Mesendoderm (in vitro differentiated cells): ENCODE results near the gene ARID1B.
A peak's percentile ranks its signal among the peaks of the same experiment; 100 is the strongest.

Source experiments
- DNase-seq: peaks from one replicate; pipeline ENCODE4 v3.0.0; 2013
- H2AK5ac ChIP-seq: 2 replicates; pipeline ENCODE4 v1.6.1; 2013; ENCODE audit warnings: low read length, inconsistent platforms
- H2BK120ac ChIP-seq: 2 replicates; pipeline ENCODE4 v1.6.1; 2013; ENCODE audit warnings: low read depth, mild to moderate bottlenecking, low read length, moderate library complexity, mixed read lengths
- H2BK15ac ChIP-seq: replicated peaks from 2 replicates; pipeline ENCODE4 v1.6.1; 2013; ENCODE audit warnings: low read depth, mild to moderate bottlenecking, moderate library complexity
- H2BK5ac ChIP-seq: 2 replicates; pipeline ENCODE4 v1.6.1; 2013; ENCODE audit warnings: low read length, inconsistent platforms
- H3K18ac ChIP-seq: 2 replicates; pipeline ENCODE4 v1.6.1; 2013; ENCODE audit warnings: mild to moderate bottlenecking, low read length, mixed read lengths
- H3K23ac ChIP-seq: one replicate; pipeline ENCODE4 v1.6.1; 2013; ENCODE audit warnings: low read length
- H3K27ac ChIP-seq: 2 replicates; pipeline ENCODE4 v1.5.1; 2013; ENCODE audit warnings: low read depth, mild to moderate bottlenecking, inconsistent platforms, low read length, moderate library complexity
- H3K27me3 ChIP-seq: 2 replicates; pipeline ENCODE4 v1.6.1; 2013; ENCODE audit warnings: low read length, control low read depth, mild to moderate bottlenecking, inconsistent platforms; ENCODE audit not compliant: insufficient read depth, poor library complexity
- H3K36me3 ChIP-seq: 2 replicates; pipeline ENCODE4 v1.6.1; 2013; ENCODE audit warnings: low read length, inconsistent platforms; ENCODE audit not compliant: control insufficient read depth, insufficient read depth
- H3K4ac ChIP-seq: one replicate; pipeline ENCODE4 v1.6.1; 2013; ENCODE audit warnings: low read depth, mild to moderate bottlenecking, low read length, moderate library complexity
- H3K4me1 ChIP-seq: 2 replicates; pipeline ENCODE4 v1.6.1; 2013; ENCODE audit warnings: low read depth, low read length, inconsistent platforms; ENCODE audit not compliant: control insufficient read depth
- H3K4me2 ChIP-seq: 2 replicates; pipeline ENCODE4 v1.6.1; 2013; ENCODE audit warnings: low read length
- H3K4me3 ChIP-seq: 2 replicates; pipeline ENCODE4 v1.5.1; 2013; ENCODE audit warnings: mild to moderate bottlenecking, low read length
- H3K56ac ChIP-seq: one replicate; pipeline ENCODE4 v1.6.1; 2013; ENCODE audit warnings: low read length
- H3K79me1 ChIP-seq: 2 replicates; pipeline ENCODE4 v1.6.1; 2013; ENCODE audit warnings: low read length, inconsistent platforms
- H3K79me2 ChIP-seq: 2 replicates; pipeline ENCODE4 v1.6.1; 2013; ENCODE audit warnings: mild to moderate bottlenecking, low read length; ENCODE audit not compliant: control insufficient read depth, insufficient read depth
- H3K9ac ChIP-seq: 2 replicates; pipeline ENCODE4 v1.6.1; 2013; ENCODE audit warnings: low read length, inconsistent platforms
- H4K5ac ChIP-seq: one replicate; pipeline ENCODE4 v1.6.1; 2013; ENCODE audit warnings: low read length
- H4K8ac ChIP-seq: one replicate; pipeline ENCODE4 v1.6.1; 2013; ENCODE audit warnings: low read depth, mild to moderate bottlenecking, control low read depth, low read length, moderate library complexity
- WGBS: extraction: QIAGEN DNeasy Blood & Tissue Kit; methylation state at CpG from one replicate; pipeline ENCODE4 v1.1.7; 2013; ENCODE audit warnings: low lambda C conversion rate, missing lambda C conversion rate; ENCODE audit not compliant: insufficient coverage; ENCODE audit errors: extremely low coverage; 5-methylcytosine and 5-hydroxymethylcytosine counted together

Gene ARID1B

DNA sequence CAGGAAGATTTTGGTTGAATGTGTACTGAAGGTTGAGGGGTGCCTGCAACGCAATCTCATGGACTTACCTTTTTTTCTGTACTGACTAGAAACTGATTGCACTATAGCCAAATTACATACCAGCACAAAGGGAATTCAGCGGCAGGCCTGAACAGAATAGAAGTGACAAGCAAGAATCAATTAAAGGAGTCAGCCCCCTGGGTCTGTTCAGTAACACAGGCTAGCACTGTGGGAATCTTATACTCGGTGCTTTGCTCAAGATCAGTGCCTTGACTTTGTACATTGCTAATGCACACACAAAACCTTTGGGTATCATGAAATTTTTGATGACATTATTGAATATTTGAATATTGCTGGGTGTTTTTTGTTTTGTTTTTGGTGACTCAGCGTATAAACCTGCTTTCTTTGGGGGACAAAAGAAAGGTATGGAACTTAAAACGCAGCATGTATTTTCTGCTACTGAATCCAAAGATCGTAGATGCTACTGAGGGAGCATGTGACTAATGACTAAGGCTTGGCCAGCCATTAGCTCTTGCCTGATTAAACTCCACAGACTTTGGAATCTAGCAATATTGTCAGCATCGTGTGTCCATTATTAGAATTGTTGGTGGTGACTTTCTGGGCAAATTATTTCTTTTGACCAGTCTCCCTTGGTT, 236.6 kb downstream of the ARID1B start:
- Histone ChIP-seq H3K9ac (peak overlapping the region; percentile 4), H4K5ac (no peak overlapping the region), H3K56ac (no peak overlapping the region), H3K18ac (no peak overlapping the region), H3K36me3 (no peaks in the 10 kb centered on the region), H3K79me1 (peaks cover 9% of the 10 kb centered on the region), H3K4me1 (peaks cover 3% of the 10 kb centered on the region), H3K23ac (no peak overlapping the region), H3K27ac (no peak overlapping the region), H2BK120ac (no peak overlapping the region), H2BK15ac (no peak overlapping the region), H3K4me2 (no peak overlapping the region), H2BK5ac (no peak overlapping the region), H3K27me3 (no peaks in the 10 kb centered on the region), H2AK5ac (no peak overlapping the region), H4K8ac (peak overlapping the region; percentile 39), H3K4me3 (no peak overlapping the region), H3K79me2 (peaks cover 29% of the 10 kb centered on the region), H3K4ac (no peak overlapping the region)
- WGBS: no CpG with 5 or more reads among the region's 7 CpGs
- no peak for DNase-seq

DNA sequence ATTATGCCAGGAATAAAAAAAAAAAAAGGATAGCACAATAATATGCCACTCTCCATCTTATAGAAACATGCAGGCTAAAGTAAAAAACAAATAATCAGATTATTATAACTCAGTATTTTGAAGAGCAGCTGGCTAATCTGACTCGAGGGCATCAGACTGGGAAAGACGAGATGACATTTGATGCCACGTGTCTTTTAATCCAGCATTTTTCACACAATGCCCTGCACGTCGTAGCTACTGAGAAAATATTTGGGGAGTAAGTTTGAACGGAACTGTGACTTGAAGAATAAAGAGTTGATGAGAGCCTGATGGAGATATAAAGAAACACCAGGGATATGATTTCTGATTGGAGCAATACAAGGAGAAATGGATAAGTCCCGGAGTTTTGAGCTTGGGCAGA, 237.7 kb downstream of the ARID1B start:
- Histone ChIP-seq H2AK5ac (no peak overlapping the region), H3K23ac (no peak overlapping the region), H3K9ac (no peak overlapping the region), H3K79me1 (peaks cover 10% of the 10 kb centered on the region), H4K5ac (no peak overlapping the region), H3K4ac (no peak overlapping the region), H2BK15ac (no peak overlapping the region), H2BK120ac (no peak overlapping the region), H3K18ac (no peak overlapping the region), H3K27me3 (no peaks in the 10 kb centered on the region), H3K36me3 (no peaks in the 10 kb centered on the region), H3K4me3 (no peak overlapping the region), H2BK5ac (no peak overlapping the region), H3K4me1 (peaks cover 9% of the 10 kb centered on the region), H3K4me2 (no peak overlapping the region), H3K27ac (no peak overlapping the region), H4K8ac (no peak overlapping the region), H3K56ac (no peak overlapping the region), H3K79me2 (peaks cover 24% of the 10 kb centered on the region)
- DNase-seq: no peak
- no CpG with 5 or more reads among the region's 7 CpGs for WGBS

DNA sequence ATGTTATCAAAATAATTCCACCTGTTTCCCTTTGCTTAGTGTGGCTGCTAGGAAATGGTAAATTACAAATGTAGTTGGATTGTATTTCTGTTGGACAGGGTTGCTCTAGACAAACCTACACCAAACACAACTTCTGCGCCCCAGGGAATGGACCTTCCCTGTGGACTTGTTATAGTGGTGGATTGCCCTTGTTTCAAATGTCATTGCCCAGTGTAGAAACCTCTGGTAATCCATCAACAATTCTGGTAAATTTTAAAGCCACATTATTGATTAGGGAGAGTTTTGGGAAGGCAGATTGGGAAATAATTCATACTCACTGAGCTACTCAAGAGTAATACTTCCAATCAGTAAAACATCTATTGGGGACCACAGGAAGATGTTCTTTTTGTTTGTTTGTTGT, 239.8 kb downstream of the ARID1B start:
- H2BK120ac ChIP-seq: no peak overlapping the region
- no peak overlapping the region for H3K4ac ChIP-seq
- no peak overlapping the region for H3K4me3 ChIP-seq
- no peak overlapping the region for H3K27ac ChIP-seq
- no peak overlapping the region for H3K18ac ChIP-seq
- H3K79me1 ChIP-seq: peaks cover 10% of the 10 kb centered on the region
- peaks cover 9% of the 10 kb centered on the region for H3K4me1 ChIP-seq
- no peak overlapping the region for H4K8ac ChIP-seq
- WGBS: no CpG with 5 or more reads among the region's 1 CpG
- no peak overlapping the region for H3K4me2 ChIP-seq
- no peak overlapping the region for H2AK5ac ChIP-seq
- no peak overlapping the region for H3K23ac ChIP-seq
- H3K56ac ChIP-seq: no peak overlapping the region
- no peak overlapping the region for H2BK5ac ChIP-seq
- no peak overlapping the region for H3K9ac ChIP-seq
- no peak for DNase-seq
- H2BK15ac ChIP-seq: no peak overlapping the region
- H3K27me3 ChIP-seq: no peaks in the 10 kb centered on the region
- no peaks in the 10 kb centered on the region for H3K36me3 ChIP-seq
- peaks cover 24% of the 10 kb centered on the region for H3K79me2 ChIP-seq
- H4K5ac ChIP-seq: no peak overlapping the region

DNA sequence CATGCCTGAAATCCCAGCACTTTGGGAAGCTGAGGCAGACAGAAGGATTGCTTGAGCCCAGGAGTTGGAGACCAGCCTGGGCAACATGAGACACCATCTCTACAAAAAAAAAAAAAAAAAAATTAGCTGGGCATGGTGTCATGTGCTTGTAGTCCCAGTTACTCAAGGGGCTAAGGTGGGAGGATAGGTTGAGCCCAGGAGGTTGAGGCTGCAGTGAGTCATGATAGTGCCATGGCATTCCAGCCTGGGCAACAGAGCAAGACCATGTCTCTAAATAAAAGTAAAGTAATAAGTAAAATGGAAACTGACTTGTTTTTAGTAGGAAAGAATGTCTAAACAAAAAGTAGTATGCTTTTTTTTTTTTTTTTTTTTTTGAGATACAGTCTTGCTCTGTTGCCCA, 240.7 kb downstream of the ARID1B start:
- no peak overlapping the region for H2BK15ac ChIP-seq
- no peak overlapping the region for H4K5ac ChIP-seq
- H4K8ac ChIP-seq: no peak overlapping the region
- H3K4ac ChIP-seq: no peak overlapping the region
- peaks cover 9% of the 10 kb centered on the region for H3K4me1 ChIP-seq
- H3K56ac ChIP-seq: no peak overlapping the region
- H3K36me3 ChIP-seq: no peaks in the 10 kb centered on the region
- H2BK5ac ChIP-seq: no peak overlapping the region
- no peak overlapping the region for H2BK120ac ChIP-seq
- no peak overlapping the region for H3K4me3 ChIP-seq
- H3K79me2 ChIP-seq: peaks cover 22% of the 10 kb centered on the region
- no peak overlapping the region for H3K9ac ChIP-seq
- no peak overlapping the region for H3K23ac ChIP-seq
- peaks cover 8% of the 10 kb centered on the region for H3K79me1 ChIP-seq
- H3K18ac ChIP-seq: no peak overlapping the region
- H3K27ac ChIP-seq: no peak overlapping the region
- no peaks in the 10 kb centered on the region for H3K27me3 ChIP-seq
- H3K4me2 ChIP-seq: no peak overlapping the region
- no peak for DNase-seq
- H2AK5ac ChIP-seq: no peak overlapping the region

DNA sequence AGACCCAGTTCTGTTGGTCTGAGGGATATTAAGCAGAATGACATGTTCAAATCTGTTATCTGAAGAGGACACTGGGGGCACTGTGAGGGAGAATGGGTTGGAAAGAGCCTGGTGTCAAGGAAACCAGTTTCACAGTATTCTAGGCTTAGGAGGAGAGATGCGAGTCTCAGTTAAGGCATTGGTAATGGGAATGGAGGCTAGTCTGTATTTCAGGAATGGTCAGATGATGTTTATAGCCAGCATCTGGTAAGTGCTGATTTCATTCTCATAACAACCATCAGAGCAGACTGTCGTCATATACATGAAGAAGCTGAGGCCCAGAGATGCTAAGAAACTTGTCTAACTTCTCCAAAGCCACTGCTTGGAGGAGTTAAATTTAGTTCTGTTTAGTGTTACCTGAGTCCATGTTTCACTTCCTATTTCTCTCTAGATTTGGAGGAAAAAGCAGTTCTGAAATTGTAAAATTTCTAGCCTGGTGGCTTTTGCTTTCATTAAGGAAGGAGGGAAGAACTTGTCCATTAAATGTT, 242.0 kb downstream of the ARID1B start:
- Histone ChIP-seq H2AK5ac (no peak overlapping the region), H4K8ac (no peak overlapping the region), H3K9ac (no peak overlapping the region), H3K36me3 (no peaks in the 10 kb centered on the region), H3K23ac (no peak overlapping the region), H2BK15ac (no peak overlapping the region), H3K4me1 (peaks cover 6% of the 10 kb centered on the region), H3K79me2 (peaks cover 22% of the 10 kb centered on the region), H3K27me3 (no peaks in the 10 kb centered on the region), H3K79me1 (peaks cover 4% of the 10 kb centered on the region), H2BK120ac (no peak overlapping the region), H4K5ac (no peak overlapping the region), H3K4ac (no peak overlapping the region), H3K18ac (no peak overlapping the region), H3K27ac (no peak overlapping the region), H3K4me2 (no peak overlapping the region), H3K4me3 (no peak overlapping the region), H3K56ac (no peak overlapping the region), H2BK5ac (no peak overlapping the region)
- WGBS: no CpG with 5 or more reads among the region's 2 CpGs
- peak; percentile 75 for DNase-seq

DNA sequence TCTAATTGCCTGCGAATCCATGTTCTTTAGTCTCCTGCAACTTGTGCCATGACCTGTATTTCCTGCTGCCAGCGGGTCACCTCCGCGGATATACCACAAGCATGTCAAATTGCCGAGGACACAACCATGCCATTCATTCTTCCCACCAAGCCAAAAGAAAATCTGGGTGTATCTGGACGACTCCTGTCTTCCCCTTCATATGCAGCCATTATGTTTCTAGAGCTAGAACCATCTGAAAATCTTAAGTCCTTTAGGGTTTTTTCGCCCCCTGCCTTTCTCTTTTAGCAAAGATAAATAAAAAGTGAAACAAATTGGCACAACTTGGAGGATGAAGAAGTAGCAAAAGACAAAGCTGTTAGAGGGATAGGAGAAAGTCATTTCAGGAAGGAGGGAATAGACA, 242.6 kb downstream of the ARID1B start:
- peak; percentile 31 for DNase-seq
- H3K36me3 ChIP-seq: no peaks in the 10 kb centered on the region
- no peak overlapping the region for H2BK120ac ChIP-seq
- H3K4me3 ChIP-seq: no peak overlapping the region
- no peak overlapping the region for H3K4me2 ChIP-seq
- H2BK15ac ChIP-seq: no peak overlapping the region
- no peak overlapping the region for H2AK5ac ChIP-seq
- H3K18ac ChIP-seq: no peak overlapping the region
- H3K79me1 ChIP-seq: peaks cover 4% of the 10 kb centered on the region
- no peak overlapping the region for H4K5ac ChIP-seq
- H3K56ac ChIP-seq: no peak overlapping the region
- H2BK5ac ChIP-seq: no peak overlapping the region
- H3K4me1 ChIP-seq: peaks cover 6% of the 10 kb centered on the region
- no peak overlapping the region for H3K9ac ChIP-seq
- H3K79me2 ChIP-seq: peaks cover 26% of the 10 kb centered on the region
- no peaks in the 10 kb centered on the region for H3K27me3 ChIP-seq
- H4K8ac ChIP-seq: no peak overlapping the region
- H3K4ac ChIP-seq: no peak overlapping the region
- no peak overlapping the region for H3K27ac ChIP-seq
- WGBS: no CpG with 5 or more reads among the region's 7 CpGs
- no peak overlapping the region for H3K23ac ChIP-seq
